ENCODE data around the gene LRP10. TPM values are rescaled to one million over a fixed set of nuclear protein-coding genes. Genes with fewer than 3 reads are reported as not detected.

LRP10 gene
- total RNA-seq, 6 donors from 2014 or later, result 90.2 to 169 (median 149) TPM

GRCh38 chr14:22885975-22886374, 14.4 kb downstream of the LRP10 start:
- Histone ChIP-seq H3K27ac (peak overlapping the region; percentile 74 to 82 (median 79)), H3K36me3 (no peaks in the 10 kb centered on the region), H3K27me3 (no peaks in the 10 kb centered on the region), H3K9me3 (no peaks in the 10 kb centered on the region), H3K4me3 (peak overlapping the region in 3 of 4 donors; percentile 49 to 68 (median 59)), H3K4me1 (peaks cover 16 to 39% (median 35%) of the 10 kb centered on the region in 4 donors)
- no peak for DNase-seq
- no peak for TF ChIP-seq CTCF (IDR thresholded peaks at IDR 0.05)
- no peak for TF ChIP-seq POLR2AphosphoS5 (IDR thresholded peaks at IDR 0.05)
- no peak for TF ChIP-seq EP300 (IDR thresholded peaks at IDR 0.05)
- TF ChIP-seq POLR2A (IDR thresholded peaks at IDR 0.05), result no peak
- 92 to 93% methylated on average over 21 of the region's 21 CpGs for WGBS, 2 donors
- ATAC-seq (ENCODE audit: low FRiP score in 2 of 2), result no peak

- Histone ChIP-seq H3K4me3 (peak overlapping the region; percentile 49 to 68 (median 61)), H3K4me1 (peaks cover 16 to 39% (median 35%) of the 10 kb centered on the region in 4 donors), H3K9me3 (no peaks in the 10 kb centered on the region), H3K27me3 (no peaks in the 10 kb centered on the region), H3K36me3 (no peaks in the 10 kb centered on the region), H3K27ac (peak overlapping the region; percentile 74 to 82 (median 79))
- 3 to 8% methylated on average over 26 to 47 of the region's 77 CpGs for WGBS, 2 donors
- peak in 1 of 2 donors; percentile 35 for TF ChIP-seq POLR2AphosphoS5 (IDR thresholded peaks at IDR 0.05)
- TF ChIP-seq EP300 (IDR thresholded peaks at IDR 0.05), result no peak
- peak in 1 of 6 experiments; percentile 47 for TF ChIP-seq CTCF (IDR thresholded peaks at IDR 0.05)
- TF ChIP-seq POLR2A (IDR thresholded peaks at IDR 0.05), result peak in 1 of 4 donors; percentile 56
- peak; percentile 82 to 96 for DNase-seq
- ATAC-seq (ENCODE audit: low FRiP score in 2 of 2), result peak; percentile 89
These were observed 15.1 kb downstream of the LRP10 start for GRCh38 chr14:22886500-22887259.

- H3K36me3 ChIP-seq, result no peaks in the 10 kb centered on the region
- DNase-seq (peak in 1 of 2 donors; percentile 82), ATAC-seq (ENCODE audit: low FRiP score in 2 of 2) (peak; percentile 70 to 87)
- 21 to 27% methylated on average over 11 of the region's 11 CpGs for WGBS, 2 donors
- no peaks in the 10 kb centered on the region for H3K27me3 ChIP-seq
- peaks cover 13 to 35% (median 31%) of the 10 kb centered on the region in 4 donors for H3K4me1 ChIP-seq
- TF ChIP-seq POLR2A (IDR thresholded peaks at IDR 0.05), result peak in 1 of 4 donors; percentile 27
- no peak for TF ChIP-seq EP300 (IDR thresholded peaks at IDR 0.05)
- TF ChIP-seq CTCF (IDR thresholded peaks at IDR 0.05), result no peak
- TF ChIP-seq POLR2AphosphoS5 (IDR thresholded peaks at IDR 0.05), result peak in 1 of 2 donors; percentile 64
- peak overlapping the region; percentile 74 to 82 (median 79) for H3K27ac ChIP-seq
- peak overlapping the region; percentile 49 to 68 (median 61) for H3K4me3 ChIP-seq
- no peaks in the 10 kb centered on the region for H3K9me3 ChIP-seq
These were observed 15.9 kb downstream of the LRP10 start for GRCh38 chr14:22887260-22887989.

- no peaks in the 10 kb centered on the region for H3K27me3 ChIP-seq
- peak overlapping the region in 3 of 4 donors; percentile 49 to 68 (median 59) for H3K4me3 ChIP-seq
- H3K27ac ChIP-seq, result peak overlapping the region in 3 of 4 donors; percentile 74 to 82 (median 78)
- 79 to 83% methylated on average over 1 to 5 of the region's 5 CpGs for WGBS, 2 donors
- H3K4me1 ChIP-seq, result peaks cover 9 to 30% (median 27%) of the 10 kb centered on the region in 4 donors
- ATAC-seq (ENCODE audit: low FRiP score in 2 of 2) (no peak), DNase-seq (no peak)
- H3K36me3 ChIP-seq, result no peaks in the 10 kb centered on the region
- no peaks in the 10 kb centered on the region for H3K9me3 ChIP-seq
- no peak for TF ChIP-seq EP300 (IDR thresholded peaks at IDR 0.05)
- no peak for TF ChIP-seq POLR2A (IDR thresholded peaks at IDR 0.05)
- no peak for TF ChIP-seq CTCF (IDR thresholded peaks at IDR 0.05)
- no peak for TF ChIP-seq POLR2AphosphoS5 (IDR thresholded peaks at IDR 0.05)
These were observed 16.4 kb downstream of the LRP10 start for GRCh38 chr14:22887990-22888378.

Data from upper lobe of left lung (tissue), 6 donors.